Motor neuron (in vitro differentiated cells): ENCODE data around the gene HHLA2. TPM values are rescaled to one million over a fixed set of nuclear protein-coding genes. Genes with fewer than 3 reads are reported as not detected.
A peak's percentile ranks its signal among the peaks of the same experiment; 100 is the strongest.

Source experiments
- ATAC-seq, 8 experiments: fragments of 200-7000 bp; cut with Tn5 transposase; replicated peaks in 6 of 8; 2 replicates each; pipeline ENCODE4 v1.8.0; 2021; ENCODE audit warnings: mild to moderate bottlenecking in 8 of 8, moderate library complexity in 8 of 8
- H3K27ac ChIP-seq, 2 donors: fragments of 250-450 bp; sonication (Bioruptor Pico); 2 replicates each; pipeline ENCODE4 v1.9.0; 2021; ENCODE audit warnings: antibody characterized with exemption in 2 of 2, mild to moderate bottlenecking in 2 of 2, moderate library complexity in 1 of 2
- H3K4me1 ChIP-seq, 2 donors: fragments of 250-450 bp; sonication (Bioruptor Pico); replicated peaks in 1 of 2; 2 replicates each; pipeline ENCODE4 v1.6.1; 2021; ENCODE audit warnings: antibody characterized with exemption in 2 of 2, mild to moderate bottlenecking in 2 of 2, moderate library complexity in 1 of 2
- H3K4me3 ChIP-seq, 5 donors: fragments of 250-450 bp; sonication (Bioruptor Pico); 2 replicates each; pipeline ENCODE4 v1.9.0; 2021; ENCODE audit warnings: antibody characterized with exemption in 5 of 5, mild to moderate bottlenecking in 5 of 5, moderate library complexity in 4 of 5
- WGBS, 10 experiments: fragments of 450-650 bp; shearing (Covaris generic); methylation state at CpG; one replicate each; pipeline ENCODE4 v1.0.0; 2022; 5-methylcytosine and 5-hydroxymethylcytosine counted together
- in situ Hi-C, 9 experiments: fragments of 400-800 bp; cut with MboI; loops; one replicate each; pipeline ENCODE4 v1.15.0; 2021; ENCODE audit warnings: low sequenced_read_pairs in 9 of 9, low pct_unique_long_range_greater_than_20kb in 2 of 9; ENCODE audit not compliant: unreplicated experiment in 9 of 9
- total RNA-seq, 8 experiments: library from RNA; unstranded; fragments of 300-600 nt; gene quantifications; 2 replicates each; pipeline versions ENCODE4 v1.2.3 to v1.2.4, GENCODE V29; 2022

HHLA2 gene
- total RNA-seq, 8 experiments from 2014 or later: 0.09 to 0.57 (median 0.22) TPM; not detected in 2

DNA sequence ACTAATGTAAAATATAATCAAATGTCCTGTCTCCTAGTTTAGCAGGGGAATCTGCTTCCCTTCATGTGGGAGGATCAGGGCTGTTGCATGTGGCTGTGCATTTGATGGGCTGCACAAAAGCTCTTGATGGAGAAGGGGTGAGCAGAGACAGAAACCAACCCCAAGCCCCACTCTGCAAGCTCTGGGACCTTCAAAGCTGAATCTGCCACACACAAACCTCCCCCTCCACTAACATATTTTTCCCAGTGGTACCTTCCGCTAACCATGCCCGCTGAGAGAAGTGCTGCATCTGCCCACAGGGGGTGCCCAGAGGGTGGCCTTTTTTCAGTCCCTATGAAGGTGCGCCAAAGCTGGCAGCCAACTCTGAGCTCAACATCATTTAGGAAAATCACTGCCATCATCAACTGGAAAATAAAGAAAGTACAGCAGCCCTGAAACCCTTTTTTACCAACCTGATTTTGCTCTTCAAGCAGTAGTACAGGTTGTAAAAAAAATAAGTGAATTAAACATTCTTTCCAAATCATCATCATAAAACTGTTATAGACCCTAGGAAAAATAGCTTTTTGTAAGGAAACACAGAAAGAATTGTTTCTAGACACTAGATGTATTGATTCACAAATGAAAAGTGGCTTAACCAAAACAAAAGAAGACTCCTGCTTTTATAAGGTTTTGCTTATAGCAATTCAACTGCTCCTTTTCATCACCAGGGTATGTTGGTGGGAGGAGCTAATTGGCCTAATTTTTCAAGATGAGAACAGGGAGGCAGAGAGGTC is 97.0 kb downstream of the HHLA2 start:
- WGBS, 10 experiments: 25 to 100% (median 100%) methylated on average over 1 to 2 of the region's 3 CpGs; no CpG with 5 or more reads in 7 of the 10 experiments
- in situ Hi-C loops: no loop called here
- no peak overlapping the region for H3K4me3 ChIP-seq
- no peaks in the 10 kb centered on the region for H3K4me1 ChIP-seq
- no peak for ATAC-seq
- no peak overlapping the region for H3K27ac ChIP-seq

DNA sequence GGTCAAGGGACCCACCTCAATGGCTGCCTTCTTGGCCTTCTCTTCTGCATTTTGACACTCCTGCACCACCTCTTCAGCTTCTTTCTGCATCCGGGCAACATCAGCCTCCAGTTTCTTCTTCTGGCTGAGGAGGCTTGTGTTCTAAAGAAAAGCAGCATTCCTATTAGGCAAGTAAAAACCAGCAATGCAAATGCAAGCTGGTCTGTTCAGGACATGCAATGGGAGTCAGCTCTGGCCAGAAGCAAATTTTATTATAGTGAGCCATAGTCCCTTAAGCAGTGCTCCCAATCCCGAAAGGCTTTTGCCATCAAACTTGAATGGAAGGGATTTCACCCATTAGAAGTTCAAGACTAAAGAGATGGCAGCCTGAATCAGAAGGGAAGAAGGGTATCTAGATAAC is 97.7 kb downstream of the HHLA2 start:
- no peaks in the 10 kb centered on the region for H3K4me1 ChIP-seq
- 87 to 100% (median 95%) methylated on average over 1 to 2 of the region's 2 CpGs; no CpG with 5 or more reads in 6 of the 10 experiments for WGBS, 10 experiments
- ATAC-seq: no peak
- H3K27ac ChIP-seq: no peak overlapping the region
- no peak overlapping the region for H3K4me3 ChIP-seq
- in situ Hi-C loops: no loop called here

DNA sequence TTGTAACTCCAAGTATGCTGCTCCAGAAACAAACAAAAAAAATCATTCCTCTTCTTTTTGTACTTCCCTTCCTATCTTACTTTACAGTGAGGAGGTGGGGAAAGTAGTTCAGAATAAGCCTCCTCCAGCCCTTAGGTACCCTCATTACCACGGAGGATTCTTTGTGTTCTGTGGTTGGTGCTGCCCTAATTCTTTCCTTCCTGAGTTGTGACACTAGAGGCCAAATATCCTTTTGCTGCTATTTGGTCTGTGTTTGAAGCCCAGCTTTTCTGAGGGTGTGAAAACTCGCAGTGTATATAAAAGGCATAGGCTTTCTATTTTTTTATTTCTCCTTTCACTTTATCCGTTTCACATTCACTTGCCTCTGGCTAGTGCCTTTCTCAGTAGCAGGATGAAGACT is 98.2 kb downstream of the HHLA2 start:
- 61 to 100% (median 90%) methylated on average over 1 to 3 of the region's 3 CpGs; no CpG with 5 or more reads in 2 of the 10 experiments for WGBS, 10 experiments
- no peaks in the 10 kb centered on the region for H3K4me1 ChIP-seq

DNA sequence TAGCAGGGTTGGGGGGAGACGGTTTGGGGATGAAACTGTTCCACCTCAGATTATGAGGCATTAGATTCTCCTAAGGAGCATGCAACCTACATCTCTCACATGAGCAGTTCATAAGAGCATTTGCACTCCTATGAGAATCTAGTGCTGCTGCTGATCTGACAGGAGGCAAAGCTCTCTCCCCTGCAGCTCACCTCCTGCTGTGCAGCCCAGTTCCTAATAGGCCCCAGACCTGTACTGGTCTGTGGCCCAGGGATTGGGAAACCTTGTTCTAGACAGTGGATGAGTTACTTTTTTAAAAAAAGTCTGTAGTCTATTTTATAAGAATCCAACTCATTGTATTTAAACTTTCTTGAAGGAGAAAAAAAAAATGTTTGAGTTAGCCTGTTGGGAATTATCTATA is 100.0 kb downstream of the HHLA2 start:
- ATAC-seq: no peak
- 60 to 100% methylated on average over 1 of the region's 1 CpG; no CpG with 5 or more reads in 8 of the 10 experiments for WGBS, 10 experiments
- no peaks in the 10 kb centered on the region for H3K4me1 ChIP-seq
- in situ Hi-C loops: no loop called here
- no peak overlapping the region for H3K27ac ChIP-seq
- no peak overlapping the region for H3K4me3 ChIP-seq

More for the DNA sequence above, 98.2 kb downstream of the HHLA2 start:
- no peak for ATAC-seq
- Histone ChIP-seq H3K4me3 (no peak overlapping the region), H3K27ac (no peak overlapping the region)
- in situ Hi-C loops: no loop called here

DNA sequence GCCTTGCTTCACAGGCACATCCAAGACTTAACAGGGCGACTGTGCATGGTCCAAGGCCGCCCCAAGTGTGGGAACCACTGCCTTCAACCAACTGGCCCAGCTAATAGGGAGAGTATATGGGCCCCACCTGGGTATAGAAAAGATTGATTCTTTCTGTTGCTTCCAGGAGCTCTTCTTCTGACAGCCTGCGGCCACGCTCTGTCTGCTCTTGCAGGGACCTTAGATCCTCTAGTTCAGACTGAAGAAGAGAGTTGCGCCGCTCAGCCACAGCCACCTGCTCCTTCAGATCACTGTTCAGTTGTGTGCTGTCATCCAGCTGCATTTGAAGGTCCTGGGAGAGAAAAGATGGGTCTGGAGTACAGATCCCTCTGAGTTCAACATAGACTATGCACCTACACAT is 102.2 kb downstream of the HHLA2 start:
- WGBS, 10 experiments: 50 to 100% (median 87%) methylated on average over 1 to 4 of the region's 6 CpGs; no CpG with 5 or more reads in 5 of the 10 experiments
- in situ Hi-C loops: no loop called here
- ATAC-seq: no peak

GRCh38 chr3:108401836-108402235 is 105.5 kb downstream of the HHLA2 start:
- Histone ChIP-seq H3K4me3 (no peak overlapping the region), H3K27ac (no peak overlapping the region), H3K4me1 (peaks cover 0 to 14% of the 10 kb centered on the region in 2 donors)
- in situ Hi-C loops: no loop called here
- 61 to 100% (median 81%) methylated on average over 1 to 2 of the region's 2 CpGs for WGBS, 10 experiments
- no peak for ATAC-seq

More for the DNA sequence above, 102.2 kb downstream of the HHLA2 start:
- Histone ChIP-seq H3K4me1 (peaks cover 0 to 1% of the 10 kb centered on the region in 2 donors), H3K4me3 (no peak overlapping the region), H3K27ac (no peak overlapping the region)

DNA sequence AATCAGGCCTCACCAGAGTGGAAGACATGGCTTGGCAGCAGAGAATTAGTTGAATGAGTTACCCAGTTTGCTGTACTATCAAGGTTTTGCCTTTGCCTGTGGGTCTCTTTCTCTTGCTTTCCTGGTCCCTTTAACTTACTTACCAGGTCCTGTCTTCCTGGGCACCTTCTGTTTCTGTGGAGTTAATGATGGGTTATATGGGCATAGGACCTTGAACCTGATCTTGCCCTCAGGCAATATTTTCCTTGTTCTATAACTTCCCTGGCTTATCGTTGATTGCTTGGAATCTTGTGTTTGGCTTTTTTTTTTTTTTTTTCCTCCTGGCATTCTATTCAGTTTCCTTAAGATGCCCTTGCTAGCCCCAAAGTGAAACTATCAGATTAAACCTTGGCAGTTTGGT is 106.8 kb downstream of the HHLA2 start:
- no peak overlapping the region for H3K27ac ChIP-seq
- no peak overlapping the region for H3K4me3 ChIP-seq
- ATAC-seq: no peak
- H3K4me1 ChIP-seq: peaks cover 0 to 14% of the 10 kb centered on the region in 2 donors
- in situ Hi-C loops: no loop called here
- 0 to 90% (median 62%) methylated on average over 1 of the region's 1 CpG; no CpG with 5 or more reads in 1 of the 10 experiments for WGBS, 10 experiments

- ATAC-seq: peak in 1 of 8 experiments; percentile 33
- Histone ChIP-seq H3K4me3 (no peak overlapping the region), H3K27ac (no peak overlapping the region), H3K4me1 (peaks cover 0 to 14% of the 10 kb centered on the region in 2 donors)
- in situ Hi-C loops: no loop called here
- WGBS, 10 experiments: 43 to 97% (median 79%) methylated on average over 2 to 4 of the region's 4 CpGs
Observed at GRCh38 chr3:108403686-108404345, 107.5 kb downstream of the HHLA2 start.

DNA sequence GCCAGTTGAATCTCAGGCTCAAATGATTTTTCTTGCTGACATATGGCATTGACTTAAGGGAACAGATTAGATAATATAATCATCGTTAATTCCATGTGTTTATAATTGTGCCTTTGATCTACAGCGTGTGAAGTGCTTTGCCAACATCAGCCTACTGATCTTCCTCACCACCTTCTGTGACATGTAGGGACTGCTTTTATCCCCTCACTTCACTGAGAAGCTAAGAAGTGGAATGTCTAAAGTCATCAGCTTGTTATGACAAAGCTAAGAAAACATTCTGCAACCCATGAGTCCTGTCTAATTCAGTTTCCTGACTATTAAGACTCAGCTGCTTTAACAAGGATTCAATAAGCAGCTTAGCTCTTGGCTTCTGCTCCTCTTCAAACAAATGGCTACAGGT is 108.0 kb downstream of the HHLA2 start:
- WGBS, 10 experiments: 40 to 100% (median 81%) methylated on average over 1 to 2 of the region's 2 CpGs; no CpG with 5 or more reads in 3 of the 10 experiments
- Histone ChIP-seq H3K4me3 (no peak overlapping the region), H3K27ac (no peak overlapping the region), H3K4me1 (peaks cover 0 to 14% of the 10 kb centered on the region in 2 donors)
- no peak for ATAC-seq
- in situ Hi-C loops: no loop called here

DNA sequence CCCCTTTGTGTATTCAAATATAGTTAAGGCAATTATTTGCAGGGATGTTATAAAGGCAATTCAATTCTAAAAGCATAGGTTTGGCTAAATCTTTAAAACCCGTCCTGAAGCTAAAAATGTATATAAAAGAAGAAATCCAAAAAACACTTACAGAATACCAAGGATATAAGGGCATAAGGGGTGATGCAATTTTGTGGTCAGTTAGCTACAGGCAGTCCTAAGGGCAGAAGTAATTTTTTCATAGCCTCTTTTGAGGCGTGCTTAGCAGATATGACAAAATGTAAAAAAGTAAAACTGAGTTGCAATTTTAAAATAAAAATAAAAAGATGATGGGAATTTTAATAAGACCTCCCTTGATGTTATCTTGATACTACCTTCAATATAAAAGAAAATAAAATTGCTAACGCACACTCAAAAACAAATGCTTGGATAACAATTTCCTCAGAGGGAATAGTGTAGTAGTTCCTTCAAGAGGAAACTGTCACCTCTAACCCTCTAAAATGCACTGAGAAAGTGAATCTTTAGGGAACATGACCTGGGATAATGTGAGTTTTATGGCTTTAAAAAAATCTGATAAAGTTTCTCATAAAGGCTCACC is 109.8 kb downstream of the HHLA2 start:
- H3K27ac ChIP-seq: no peak overlapping the region
- peaks cover 0 to 14% of the 10 kb centered on the region in 2 donors for H3K4me1 ChIP-seq
- ATAC-seq: peak in 1 of 8 experiments; percentile 24
- in situ Hi-C loops: no loop called here
- 59 to 96% (median 82%) methylated on average over 2 to 3 of the region's 3 CpGs for WGBS, 10 experiments
- no peak overlapping the region for H3K4me3 ChIP-seq

DNA sequence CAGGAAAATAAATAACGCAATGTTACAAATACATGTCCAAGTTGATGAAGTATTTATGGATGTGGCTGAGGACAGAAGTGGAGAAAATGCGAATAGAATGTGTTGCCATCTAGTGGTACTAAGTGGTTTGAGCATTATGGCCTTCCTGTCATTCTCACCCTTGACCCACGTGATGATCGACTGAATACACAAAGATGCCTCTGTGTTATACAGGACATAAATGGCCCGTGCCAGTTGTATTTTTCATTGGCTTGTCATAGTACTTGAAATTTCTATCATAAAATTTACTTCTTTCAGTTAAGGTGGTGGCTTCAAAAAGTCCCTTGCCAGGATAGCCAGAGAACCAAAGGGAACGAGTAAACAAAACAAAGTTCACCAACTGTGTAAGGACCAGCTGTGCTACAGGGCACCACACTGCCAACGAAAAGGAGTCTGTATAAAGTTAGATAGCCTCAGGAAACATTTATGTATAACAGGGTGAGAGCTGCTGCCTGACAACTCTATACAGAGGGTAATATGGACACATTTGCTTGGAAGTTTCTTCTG is 110.4 kb downstream of the HHLA2 start:
- in situ Hi-C loops: no loop called here
- H3K4me1 ChIP-seq: peaks cover 0 to 14% of the 10 kb centered on the region in 2 donors
- no peak overlapping the region for H3K4me3 ChIP-seq
- ATAC-seq: peak; percentile 26 to 96 (median 78)
- no peak overlapping the region for H3K27ac ChIP-seq
- WGBS, 10 experiments: 0 to 80% (median 40%) methylated on average over 1 to 7 of the region's 7 CpGs

GRCh38 chr3:108407886-108408285 is 111.5 kb downstream of the HHLA2 start:
- H3K4me1 ChIP-seq: peaks cover 0 to 14% of the 10 kb centered on the region in 2 donors
- WGBS, 10 experiments: 6 to 100% (median 49%) methylated on average over 1 to 3 of the region's 3 CpGs; no CpG with 5 or more reads in 1 of the 10 experiments
- no peak overlapping the region for H3K4me3 ChIP-seq
- in situ Hi-C loops: no loop called here
- H3K27ac ChIP-seq: no peak overlapping the region
- peak in 2 of 8 experiments; percentile 10 to 12 for ATAC-seq
